ENCODE results near the gene RASAL1. TPM values are rescaled to one million over a fixed set of nuclear protein-coding genes. Genes with fewer than 3 reads are reported as not detected.

The RASAL1 gene
- polyA plus RNA-seq, 2 of the 4 experiments (the other 2 are of a cell fraction): 0.30 to 0.34 TPM

- H3K27ac ChIP-seq: no peak overlapping the region
- TF ChIP-seq, protein P1, sequence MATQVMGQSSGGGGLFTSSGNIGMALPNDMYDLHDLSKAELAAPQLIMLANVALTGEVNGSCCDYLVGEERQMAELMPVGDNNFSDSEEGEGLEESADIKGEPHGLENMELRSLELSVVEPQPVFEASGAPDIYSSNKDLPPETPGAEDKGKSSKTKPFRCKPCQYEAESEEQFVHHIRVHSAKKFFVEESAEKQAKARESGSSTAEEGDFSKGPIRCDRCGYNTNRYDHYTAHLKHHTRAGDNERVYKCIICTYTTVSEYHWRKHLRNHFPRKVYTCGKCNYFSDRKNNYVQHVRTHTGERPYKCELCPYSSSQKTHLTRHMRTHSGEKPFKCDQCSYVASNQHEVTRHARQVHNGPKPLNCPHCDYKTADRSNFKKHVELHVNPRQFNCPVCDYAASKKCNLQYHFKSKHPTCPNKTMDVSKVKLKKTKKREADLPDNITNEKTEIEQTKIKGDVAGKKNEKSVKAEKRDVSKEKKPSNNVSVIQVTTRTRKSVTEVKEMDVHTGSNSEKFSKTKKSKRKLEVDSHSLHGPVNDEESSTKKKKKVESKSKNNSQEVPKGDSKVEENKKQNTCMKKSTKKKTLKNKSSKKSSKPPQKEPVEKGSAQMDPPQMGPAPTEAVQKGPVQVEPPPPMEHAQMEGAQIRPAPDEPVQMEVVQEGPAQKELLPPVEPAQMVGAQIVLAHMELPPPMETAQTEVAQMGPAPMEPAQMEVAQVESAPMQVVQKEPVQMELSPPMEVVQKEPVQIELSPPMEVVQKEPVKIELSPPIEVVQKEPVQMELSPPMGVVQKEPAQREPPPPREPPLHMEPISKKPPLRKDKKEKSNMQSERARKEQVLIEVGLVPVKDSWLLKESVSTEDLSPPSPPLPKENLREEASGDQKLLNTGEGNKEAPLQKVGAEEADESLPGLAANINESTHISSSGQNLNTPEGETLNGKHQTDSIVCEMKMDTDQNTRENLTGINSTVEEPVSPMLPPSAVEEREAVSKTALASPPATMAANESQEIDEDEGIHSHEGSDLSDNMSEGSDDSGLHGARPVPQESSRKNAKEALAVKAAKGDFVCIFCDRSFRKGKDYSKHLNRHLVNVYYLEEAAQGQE (IDR thresholded peaks at IDR 0.05): no peak
- no peak for TF ChIP-seq ZC3H11A (IDR thresholded peaks at IDR 0.05)
- TF ChIP-seq KDM5A (IDR thresholded peaks at IDR 0.05): no peak
- no peak for TF ChIP-seq HDAC2 (IDR thresholded peaks at IDR 0.05)
- TF ChIP-seq POLR2A (IDR thresholded peaks at IDR 0.05; ENCODE audit: low read length): no peak
- no peak overlapping the region for H3K4me3 ChIP-seq
- no peak for DNase-seq (ENCODE audit: low read depth in 1 of 2, low spot score in 1 of 2)
- H3K4me1 ChIP-seq: peaks cover 18% of the 10 kb centered on the region
- H3K4me2 ChIP-seq: no peak overlapping the region
- WGBS (ENCODE audit: missing lambda C conversion rate): 44% methylated on average over 2 of the region's 3 CpGs
- H3K9me3 ChIP-seq: no peaks in the 10 kb centered on the region
- no peak for FAIRE-seq
- ChIA-PET POLR2A (no interaction called here), CTCF (interaction anchor here (1.2 to 7.0 kb wide), 11 partner anchors 10 to 141 kb away, joined by 3 to 35 read pairs (median 7); no protein-coding TSS in a partner anchor)
- no peak for ATAC-seq
These were observed 1.9 kb downstream of the RASAL1 start for GRCh38 chr12:113133666-113134065.

DNA sequence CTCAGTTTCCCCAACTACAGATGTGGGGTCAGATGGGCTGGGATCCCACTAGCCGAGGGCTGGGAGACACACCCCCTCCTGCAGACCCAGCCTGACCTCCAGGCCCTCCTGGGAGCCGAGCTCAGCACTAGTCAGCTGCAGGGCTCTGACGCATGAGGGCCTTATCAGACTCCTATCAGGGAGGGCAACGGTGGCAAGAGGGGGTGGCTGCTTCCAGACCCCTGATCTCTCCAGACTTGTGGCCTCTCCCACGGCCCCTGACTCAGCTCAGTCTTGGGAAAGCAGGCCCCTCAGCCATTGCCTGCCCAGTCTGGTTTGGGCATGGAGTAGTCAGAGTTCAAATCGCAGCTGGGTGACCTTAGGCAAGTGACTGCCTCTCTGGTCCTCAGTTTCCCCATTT, 2.5 kb downstream of the RASAL1 start:
- FAIRE-seq: no peak
- Histone ChIP-seq H3K9me3 (no peaks in the 10 kb centered on the region), H3K4me2 (no peak overlapping the region), H3K27ac (no peak overlapping the region), H3K4me3 (no peak overlapping the region), H3K4me1 (peaks cover 18% of the 10 kb centered on the region)
- ATAC-seq: no peak
- WGBS (ENCODE audit: missing lambda C conversion rate): 61% methylated on average over 5 of the region's 6 CpGs
- TF ChIP-seq CBX2 (IDR thresholded peaks at IDR 0.05; ENCODE audit: borderline replicate concordance, low read depth) (no peak), FOSL2 (IDR thresholded peaks at IDR 0.05) (no peak), FOSL2 (CRISPR knock-in tag; IDR thresholded peaks at IDR 0.05) (no peak), PHF8 (IDR thresholded peaks at IDR 0.05; ENCODE audit: borderline replicate concordance, low read depth) (no peak), CBX8 (IDR thresholded peaks at IDR 0.05) (no peak), CHD2 (IDR thresholded peaks at IDR 0.05; ENCODE audit: low read length, partially characterized antibody) (no peak), NFE2L2 (conservative IDR thresholded peaks at IDR 0.05; ENCODE audit: low read length) (no peak), TP53 (CRISPR knock-in tag; IDR thresholded peaks at IDR 0.05) (no peak), ZSCAN20 (CRISPR knock-in tag; IDR thresholded peaks at IDR 0.05) (no peak), RAD21 (conservative IDR thresholded peaks at IDR 0.05 in 1 of 2, IDR thresholded peaks at IDR 0.05 in 1 of 2) (no peak), EHF (CRISPR knock-in tag; IDR thresholded peaks at IDR 0.05) (no peak), EHMT2 (IDR thresholded peaks at IDR 0.05; ENCODE audit: low read depth) (no peak), NPAS2 (CRISPR knock-in tag; IDR thresholded peaks at IDR 0.05; ENCODE audit: borderline replicate concordance) (no peak), TFCP2L1 (CRISPR knock-in tag; IDR thresholded peaks at IDR 0.05) (no peak), BHLHE40 (IDR thresholded peaks at IDR 0.05; ENCODE audit: low read depth, low read length) (no peak), ZC3H11A (IDR thresholded peaks at IDR 0.05) (no peak)
- DNase-seq (ENCODE audit: low read depth in 1 of 2, low spot score in 1 of 2): no peak
- POLR2A ChIA-PET: no interaction called here
- CTCF ChIA-PET: interaction anchor here (1.3 to 7.0 kb wide), 9 partner anchors 9 to 140 kb away, joined by 3 to 35 read pairs (median 7); no protein-coding TSS in a partner anchor

- ChIA-PET CTCF (interaction anchor here (0.9 to 1.9 kb wide), 8 partner anchors 11 to 42 kb away, joined by 3 to 7 read pairs (median 5); no protein-coding TSS in a partner anchor), POLR2A (no interaction called here)
- no peak for DNase-seq (ENCODE audit: low read depth in 1 of 2, low spot score in 1 of 2)
- Histone ChIP-seq H3K4me3 (no peak overlapping the region), H3K4me1 (peaks cover 16% of the 10 kb centered on the region), H3K27ac (no peak overlapping the region), H3K4me2 (no peak overlapping the region), H3K9me3 (no peaks in the 10 kb centered on the region)
- 80% methylated on average over 1 of the region's 1 CpG for WGBS (ENCODE audit: missing lambda C conversion rate)
- no peak for FAIRE-seq
- ATAC-seq: no peak
- no peak for TF ChIP-seq FOSL2 (IDR thresholded peaks at IDR 0.05)
- TF ChIP-seq FOSL2 (CRISPR knock-in tag; IDR thresholded peaks at IDR 0.05): peak; percentile 10; the same call in 1 of the 2 replicates
- no peak for TF ChIP-seq HOXB13 (CRISPR knock-in tag; IDR thresholded peaks at IDR 0.05; ENCODE audit: low read depth)
- TF ChIP-seq KDM1A (IDR thresholded peaks at IDR 0.05; ENCODE audit: low read depth): peak; percentile 45; the same call in 1 of the 2 replicates
These were observed 4.0 kb downstream of the RASAL1 start for GRCh38 chr12:113131556-113131955.
